Endothelial cell of umbilical vein (primary cell): ENCODE results near the gene GPR25.

Experiments
- EZH2 ChIP-seq: IDR thresholded peaks from 2 replicates; pipeline ENCODE4 v1.6.1; 2012; ENCODE audit warnings: borderline replicate concordance, low read depth, mild to moderate bottlenecking, moderate library complexity, low read length, inconsistent platforms; ENCODE audit not compliant: severe bottlenecking
- JUN ChIP-seq: IDR thresholded peaks from 2 replicates; pipeline ENCODE4 v1.6.1; 2011; ENCODE audit warnings: borderline replicate concordance, low read depth; ENCODE audit not compliant: insufficient read length, insufficient read depth
- MYC ChIP-seq: IDR thresholded peaks from one replicate; pipeline ENCODE4 v1.6.1; 2011; ENCODE audit warnings: mild to moderate bottlenecking, low read depth, low read length
- POLR2A ChIP-seq: IDR thresholded peaks from 2 replicates; pipeline ENCODE4 v1.6.1; 2012; ENCODE audit warnings: low read depth, mild to moderate bottlenecking, control low read depth, low read length
- POLR2AphosphoS5 ChIP-seq: IDR thresholded peaks from 2 replicates; pipeline ENCODE4 v1.6.1; 2012; ENCODE audit warnings: low read depth, mild to moderate bottlenecking, control low read depth, low read length, moderate library complexity; ENCODE audit not compliant: insufficient read depth
- TF ChIP-seq, protein P1 (sequence below), 2 donors: IDR thresholded peaks; 1 replicate in 1 of 2; 2 replicates in 1 of 2; pipeline ENCODE4 v1.5.1; 2011; ENCODE audit warnings: low read length in 2 of 2, mild to moderate bottlenecking in 2 of 2, moderate library complexity in 2 of 2, control low read depth in 1 of 2, inconsistent platforms in 1 of 2, low read depth in 1 of 2; ENCODE audit not compliant: insufficient read depth in 1 of 2; ENCODE audit errors: extremely low read depth in 1 of 2
- TF ChIP-seq, protein P2 (sequence below): IDR thresholded peaks from 2 replicates; pipeline ENCODE4 v1.6.1; 2011; ENCODE audit not compliant: insufficient read depth, insufficient read length

DNA sequence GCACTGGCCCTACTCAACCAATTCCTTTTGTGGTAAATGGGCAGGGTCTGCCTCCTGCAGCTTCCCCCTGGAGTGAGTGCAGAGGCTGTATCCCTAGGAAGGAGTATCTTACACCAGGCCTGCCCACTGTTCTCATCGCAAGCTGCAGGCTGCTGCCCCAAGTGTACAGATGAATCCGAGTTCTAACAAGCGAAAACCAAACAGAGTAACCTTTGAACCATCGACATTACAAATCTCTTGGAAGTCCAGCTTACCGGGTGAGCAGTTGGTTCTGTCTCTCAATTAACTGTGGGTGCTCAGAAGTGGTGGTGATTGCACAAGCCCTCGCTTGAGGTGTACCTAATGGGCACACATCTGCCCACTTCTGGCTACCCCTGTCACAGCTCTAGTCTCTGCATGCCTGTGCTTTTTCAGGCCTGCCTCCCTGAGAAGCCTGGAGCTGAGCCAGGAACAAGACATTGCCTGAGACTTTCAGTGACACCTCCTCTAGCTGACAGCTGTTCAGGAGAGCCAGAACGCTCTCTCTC lies 44.6 kb downstream of the GPR25 start:
- TF ChIP-seq, protein P1, sequence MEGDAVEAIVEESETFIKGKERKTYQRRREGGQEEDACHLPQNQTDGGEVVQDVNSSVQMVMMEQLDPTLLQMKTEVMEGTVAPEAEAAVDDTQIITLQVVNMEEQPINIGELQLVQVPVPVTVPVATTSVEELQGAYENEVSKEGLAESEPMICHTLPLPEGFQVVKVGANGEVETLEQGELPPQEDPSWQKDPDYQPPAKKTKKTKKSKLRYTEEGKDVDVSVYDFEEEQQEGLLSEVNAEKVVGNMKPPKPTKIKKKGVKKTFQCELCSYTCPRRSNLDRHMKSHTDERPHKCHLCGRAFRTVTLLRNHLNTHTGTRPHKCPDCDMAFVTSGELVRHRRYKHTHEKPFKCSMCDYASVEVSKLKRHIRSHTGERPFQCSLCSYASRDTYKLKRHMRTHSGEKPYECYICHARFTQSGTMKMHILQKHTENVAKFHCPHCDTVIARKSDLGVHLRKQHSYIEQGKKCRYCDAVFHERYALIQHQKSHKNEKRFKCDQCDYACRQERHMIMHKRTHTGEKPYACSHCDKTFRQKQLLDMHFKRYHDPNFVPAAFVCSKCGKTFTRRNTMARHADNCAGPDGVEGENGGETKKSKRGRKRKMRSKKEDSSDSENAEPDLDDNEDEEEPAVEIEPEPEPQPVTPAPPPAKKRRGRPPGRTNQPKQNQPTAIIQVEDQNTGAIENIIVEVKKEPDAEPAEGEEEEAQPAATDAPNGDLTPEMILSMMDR (IDR thresholded peaks at IDR 0.05; ENCODE audit: extremely low read depth in 1 of 2, insufficient read depth in 1 of 2, low read depth in 1 of 2, low read length in 2 of 2) = no peak
- TF ChIP-seq POLR2A = no peak
- TF ChIP-seq EZH2 = no peak
- TF ChIP-seq JUN = no peak
- no peak for TF ChIP-seq MYC
- no peak for TF ChIP-seq POLR2AphosphoS5
- TF ChIP-seq, protein P2, sequence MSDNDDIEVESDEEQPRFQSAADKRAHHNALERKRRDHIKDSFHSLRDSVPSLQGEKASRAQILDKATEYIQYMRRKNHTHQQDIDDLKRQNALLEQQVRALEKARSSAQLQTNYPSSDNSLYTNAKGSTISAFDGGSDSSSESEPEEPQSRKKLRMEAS = no peak
